GM18508 (cell line): ENCODE measurements around the gene CCDC63.
"Not testable (repeated sequence)": the region's sequence is repeated elsewhere in the genome, so short reads cannot be mapped to it uniquely, and the experiment has no call there.

Experiments used
- ATAC-seq: cut with Tn5 transposase; IDR thresholded peaks from one replicate; pipeline ENCODE4 v1.9.1; 2021; ENCODE audit warnings: moderate number of reproducible peaks; ENCODE audit not compliant: insufficient read depth, unreplicated experiment

The CCDC63 gene

DNA sequence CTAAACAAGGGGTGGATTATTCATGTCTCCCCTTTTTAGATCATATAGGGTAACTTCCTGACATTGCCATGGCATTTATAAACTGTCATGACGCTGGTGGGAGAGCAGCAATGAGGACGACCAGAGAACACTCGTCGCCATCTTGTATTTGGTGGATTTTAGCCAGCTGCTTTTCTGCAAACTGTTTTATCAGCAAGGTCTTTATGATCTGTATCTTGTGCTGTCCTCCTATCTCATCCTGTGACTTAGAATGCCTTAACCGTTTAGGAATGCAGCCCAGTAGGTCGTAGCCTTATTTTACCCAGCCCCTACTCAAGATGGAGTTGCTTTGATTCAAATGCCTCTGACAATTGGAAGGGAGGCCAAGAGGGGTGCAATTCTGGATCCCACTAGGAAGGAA, 5.8 kb upstream of the CCDC63 start:
- ATAC-seq = no peak

DNA sequence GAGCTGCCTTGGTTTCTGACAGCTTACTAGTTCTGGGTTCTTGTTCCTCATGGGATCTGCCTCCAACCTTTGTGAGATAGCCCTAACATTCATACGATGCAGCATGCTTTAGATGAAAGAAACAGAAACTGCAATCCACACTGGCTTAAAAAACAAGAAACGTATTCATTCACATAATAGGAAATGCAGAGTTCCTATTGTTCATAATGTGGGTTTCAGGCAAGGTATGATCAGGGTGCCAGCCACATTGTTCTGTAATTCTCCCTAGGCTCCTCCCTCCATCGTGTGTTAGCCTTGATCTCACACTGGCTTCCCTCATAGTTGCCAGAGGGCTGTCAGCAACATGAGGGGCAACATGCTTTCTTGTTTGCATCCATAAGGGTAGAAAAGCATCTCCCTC, 2.7 kb upstream of the CCDC63 start:
- ATAC-seq = no peak

DNA sequence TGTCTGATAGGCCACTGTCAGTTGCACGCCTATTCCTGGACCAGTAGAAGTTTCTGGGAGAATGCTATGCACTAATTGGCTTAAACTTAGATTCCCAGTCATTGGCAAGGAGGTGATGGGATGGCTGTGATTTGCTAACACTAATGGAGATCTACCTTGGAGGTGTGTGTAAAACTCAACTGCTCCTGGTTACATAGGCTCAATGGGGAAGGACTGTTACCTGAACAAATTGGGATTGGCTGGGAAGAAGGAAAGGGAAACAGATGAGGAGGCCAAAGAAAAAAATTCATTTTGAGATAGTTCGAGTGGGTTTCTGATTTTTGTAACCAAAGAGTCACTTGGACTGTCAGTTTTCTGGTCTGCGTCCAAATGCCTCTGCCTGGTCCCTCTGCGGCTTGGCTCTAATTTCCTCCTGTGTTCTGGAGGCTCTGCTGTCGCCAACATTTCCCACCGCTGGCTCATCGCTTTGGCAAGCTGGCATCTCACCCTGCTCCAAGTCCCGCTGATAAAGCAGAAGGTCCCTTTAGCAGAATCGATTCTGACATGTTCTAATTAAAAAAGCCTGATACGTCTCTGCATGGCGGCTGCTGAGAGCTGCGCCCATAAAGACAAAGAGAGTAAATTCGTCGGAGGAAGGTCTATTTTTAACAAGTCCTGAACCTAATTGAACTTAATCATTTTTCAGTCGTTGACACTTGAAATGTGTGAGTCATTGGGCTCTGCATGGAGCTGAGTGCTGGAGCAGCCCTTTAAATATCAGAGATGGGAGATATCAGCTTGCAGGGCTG, 2.0 kb upstream of the CCDC63 start:
- ATAC-seq = no peak

DNA sequence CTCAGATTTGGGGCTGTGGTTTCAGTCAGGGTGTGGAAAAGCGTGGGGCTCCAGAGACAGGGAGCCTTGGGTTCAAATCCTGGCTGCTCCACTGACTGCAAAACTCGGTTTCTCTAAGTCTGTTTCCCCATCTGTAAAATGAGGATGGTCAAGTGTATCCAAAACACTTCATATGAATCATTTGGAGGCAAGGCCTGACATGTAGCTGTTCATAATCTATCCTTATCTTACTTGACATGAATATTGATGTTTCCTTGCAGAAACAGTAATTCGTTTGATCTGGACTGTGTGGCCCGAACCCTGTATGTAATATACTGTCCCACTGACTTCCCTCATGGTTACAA, 1.5 kb upstream of the CCDC63 start:
- no peak for ATAC-seq

DNA sequence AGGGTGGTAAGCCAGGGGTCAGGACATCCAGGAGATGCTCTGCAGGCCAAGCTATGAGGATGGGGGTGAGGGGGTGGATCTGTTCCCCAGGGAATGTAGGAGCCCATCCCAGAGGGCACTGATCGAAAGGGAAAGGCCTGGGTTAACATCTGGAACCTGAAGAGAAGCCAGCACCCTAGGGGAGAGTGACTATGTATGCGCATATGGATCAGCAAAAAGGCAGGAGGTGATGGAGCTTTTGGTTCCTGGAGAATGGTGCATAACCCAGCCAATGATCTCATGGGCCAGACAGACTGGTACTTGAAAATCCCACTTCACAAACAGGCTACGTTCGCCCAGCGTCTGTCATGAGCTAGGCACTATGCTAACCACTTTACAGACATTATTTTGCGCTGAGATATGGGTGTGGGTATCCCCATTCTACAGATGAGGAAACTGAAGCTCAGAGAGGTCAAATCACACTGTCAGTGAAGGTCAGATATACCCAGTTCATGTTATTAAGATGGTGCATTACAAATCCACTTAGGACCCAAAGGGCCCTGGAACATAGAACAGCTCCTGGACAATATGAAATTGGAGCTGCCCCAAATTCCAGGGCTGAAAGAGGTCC, 1.6 kb downstream of the CCDC63 start:
- no peak for ATAC-seq

DNA sequence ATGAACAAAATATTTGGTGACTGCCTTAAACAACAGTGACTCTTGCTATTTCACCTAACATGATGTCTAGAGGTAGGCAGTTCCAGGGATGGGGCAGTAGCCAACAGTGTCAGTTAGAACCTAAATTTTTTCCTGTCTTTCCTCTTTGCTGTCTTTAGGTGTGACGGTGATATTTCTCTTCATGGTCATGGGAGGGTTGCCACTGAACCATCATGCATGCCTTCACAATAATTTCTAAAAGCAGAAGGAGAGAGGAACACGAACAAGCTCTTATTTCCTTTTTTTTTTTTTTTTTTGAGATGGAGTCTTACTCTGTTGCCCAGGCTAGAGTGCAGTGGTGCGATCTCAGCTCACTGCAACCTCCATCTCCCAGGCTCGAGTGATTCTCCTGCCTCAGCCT, 2.4 kb downstream of the CCDC63 start:
- ATAC-seq = no peak

DNA sequence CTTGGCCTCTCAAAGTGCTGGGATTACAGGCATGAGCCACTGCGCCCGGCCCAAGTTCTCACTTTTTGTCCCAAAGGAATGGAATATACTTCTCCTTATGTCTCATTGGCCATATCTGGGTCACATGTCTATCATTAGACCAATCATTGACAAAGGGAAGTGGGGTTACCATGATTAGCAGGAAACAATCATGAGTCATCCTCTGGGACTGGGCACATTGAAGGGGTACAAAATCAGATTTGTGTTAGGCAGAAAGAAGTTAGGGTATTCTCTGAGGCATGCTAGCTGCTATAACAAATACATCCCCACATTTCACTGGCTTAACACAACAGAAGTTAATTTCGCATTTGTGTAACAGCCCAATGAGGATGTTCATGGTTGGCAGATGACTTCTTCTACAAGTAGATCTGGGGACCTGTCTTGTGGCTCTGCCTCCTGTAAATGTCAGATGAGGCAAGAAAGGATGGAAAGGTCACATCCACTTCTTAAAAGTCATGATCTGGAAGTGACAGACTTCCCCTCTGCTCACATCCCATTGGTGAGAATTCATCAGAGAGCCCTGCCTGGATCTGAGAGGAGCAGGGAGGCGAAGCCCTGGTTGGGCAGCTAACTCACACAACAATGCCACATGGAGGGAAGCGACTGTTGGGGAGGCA, 3.1 kb downstream of the CCDC63 start:
- no peak for ATAC-seq

DNA sequence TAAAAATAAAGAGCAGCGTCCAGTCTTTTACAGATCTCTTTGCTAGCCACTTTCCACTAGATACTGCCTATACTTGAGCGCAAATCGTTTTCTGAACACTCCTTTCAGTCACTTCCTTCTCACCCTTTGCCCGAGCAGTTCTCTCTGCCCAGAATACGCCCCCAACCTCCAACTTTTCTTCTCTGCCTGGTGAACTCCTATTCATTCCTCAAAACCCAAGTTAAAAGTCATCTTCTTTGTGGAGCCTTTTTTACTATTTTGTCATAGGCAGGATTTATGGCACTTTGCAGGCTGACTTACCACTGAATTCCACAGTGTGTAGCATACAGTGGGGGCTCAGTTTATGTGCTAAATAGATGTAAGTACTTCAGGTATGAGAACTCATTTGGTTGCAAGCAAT, 4.0 kb downstream of the CCDC63 start:
- ATAC-seq = no peak

DNA sequence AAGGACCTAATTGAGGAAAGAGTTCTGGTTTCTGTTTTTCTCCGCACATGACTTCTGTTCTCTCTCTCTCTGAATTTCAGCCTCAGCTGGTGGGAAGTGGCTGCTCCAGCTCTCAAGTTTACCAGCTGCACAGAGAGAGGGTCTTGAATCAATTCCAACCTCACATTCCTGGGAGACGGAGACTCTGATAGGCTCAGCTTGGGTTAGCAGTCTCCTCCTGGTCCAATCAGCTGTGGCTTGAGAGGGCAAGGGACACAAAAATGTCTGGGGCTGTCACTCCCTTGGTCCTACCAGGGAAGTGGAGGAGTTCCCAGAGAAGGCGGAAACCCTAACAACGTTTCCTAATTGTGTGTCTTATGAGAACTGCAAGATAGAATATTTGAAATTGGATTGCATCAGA, 7.0 kb downstream of the CCDC63 start:
- ATAC-seq = no peak

DNA sequence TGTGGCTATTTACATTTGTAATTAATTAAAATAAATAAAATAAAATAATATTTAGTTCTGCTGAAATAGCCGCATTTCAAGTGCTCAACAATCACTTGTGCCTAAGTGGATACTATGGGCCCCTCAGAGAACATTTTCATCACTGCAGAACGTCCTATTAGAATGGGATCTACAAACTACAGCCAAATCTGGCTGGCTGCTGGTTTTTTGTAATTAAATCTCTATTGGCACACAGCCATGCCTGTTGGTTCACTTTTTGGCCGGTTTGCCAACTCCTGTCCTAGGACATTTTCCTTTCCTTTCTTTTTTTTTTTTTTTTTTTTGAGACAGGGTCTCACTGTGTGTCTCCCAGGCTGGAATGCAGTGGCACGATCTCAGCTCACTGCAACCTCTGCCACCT, 9.8 kb downstream of the CCDC63 start:
- ATAC-seq = no peak

DNA sequence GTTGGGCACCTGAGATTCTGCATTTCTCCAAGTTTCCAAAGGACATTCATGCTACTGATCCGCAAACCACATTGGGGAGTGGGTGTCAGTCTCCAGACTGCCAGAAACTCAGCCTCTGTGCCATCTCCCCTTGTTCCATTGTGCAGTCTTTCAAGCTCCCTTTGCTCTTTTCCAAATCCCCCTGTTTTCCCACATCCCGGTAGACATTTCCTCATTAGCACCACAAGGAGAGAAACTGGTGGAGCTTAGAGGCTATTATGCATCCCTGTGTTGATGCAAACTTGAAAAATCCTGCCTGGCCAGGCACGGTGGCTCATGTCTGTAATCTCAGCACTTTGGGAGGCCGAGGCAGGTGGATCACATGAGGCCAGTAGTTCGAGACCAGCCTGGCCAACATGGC, 10.7 kb downstream of the CCDC63 start:
- no peak for ATAC-seq

DNA sequence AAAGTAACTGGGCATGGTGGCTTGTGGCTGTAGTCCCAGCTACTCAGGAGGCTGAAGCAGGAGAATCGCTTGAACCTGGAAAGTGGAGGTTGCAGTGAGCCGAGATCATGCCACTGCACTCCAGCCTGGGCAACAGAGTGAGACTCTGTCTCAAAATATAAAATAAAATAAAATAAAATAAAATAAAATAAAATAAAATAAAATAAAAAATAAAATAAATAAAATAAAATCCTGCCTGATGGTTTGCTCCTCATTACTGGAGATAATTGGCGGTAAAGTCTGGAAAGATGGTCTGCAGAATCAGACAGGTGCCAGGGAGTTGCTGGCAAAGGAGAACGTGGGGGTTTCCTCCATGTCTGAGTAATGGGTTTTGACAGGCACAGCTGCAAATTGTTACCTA, 11.2 kb downstream of the CCDC63 start:
- not testable (repeated sequence) for ATAC-seq

DNA sequence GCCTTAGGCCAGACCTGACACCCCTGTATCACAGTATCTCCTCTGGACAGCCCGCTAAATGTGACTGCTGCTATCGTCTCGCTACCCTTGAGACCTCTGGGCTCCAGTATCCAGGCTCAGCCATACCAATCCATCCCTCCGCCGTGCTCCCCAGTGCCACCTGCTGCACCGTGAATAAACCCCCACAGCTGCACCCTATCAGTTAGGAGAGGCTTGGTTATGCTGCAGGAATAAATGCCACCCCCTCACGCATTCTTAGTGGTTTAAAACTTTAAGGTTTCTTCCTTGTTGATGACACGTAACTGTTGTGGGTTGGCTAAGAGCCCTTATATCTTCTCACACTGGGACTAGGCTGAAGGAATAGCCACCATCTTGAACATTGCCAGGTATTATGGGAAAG, 12.1 kb downstream of the CCDC63 start:
- ATAC-seq = no peak

DNA sequence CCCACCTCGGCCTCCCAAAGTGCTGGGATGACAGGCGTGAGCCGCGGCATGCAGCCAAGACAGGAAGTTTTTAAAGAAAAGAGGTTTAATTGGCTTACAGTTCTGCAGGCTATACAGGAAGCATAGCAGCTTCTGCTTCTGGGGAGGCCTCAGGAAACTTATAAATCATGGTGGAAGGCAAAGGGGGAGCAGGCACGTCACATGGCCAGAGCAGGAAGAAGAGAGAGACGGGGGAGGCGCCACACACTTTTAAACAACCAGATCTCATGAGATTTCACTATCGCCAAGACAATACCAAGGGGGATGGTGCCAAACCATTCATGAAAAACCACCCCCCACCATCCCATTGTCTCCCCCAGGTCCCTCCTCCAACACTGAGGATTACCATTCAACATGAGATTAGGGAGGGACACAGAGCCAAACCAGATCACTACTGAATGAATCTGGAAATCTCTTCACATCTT, 14.1 kb downstream of the CCDC63 start:
- ATAC-seq = no peak

DNA sequence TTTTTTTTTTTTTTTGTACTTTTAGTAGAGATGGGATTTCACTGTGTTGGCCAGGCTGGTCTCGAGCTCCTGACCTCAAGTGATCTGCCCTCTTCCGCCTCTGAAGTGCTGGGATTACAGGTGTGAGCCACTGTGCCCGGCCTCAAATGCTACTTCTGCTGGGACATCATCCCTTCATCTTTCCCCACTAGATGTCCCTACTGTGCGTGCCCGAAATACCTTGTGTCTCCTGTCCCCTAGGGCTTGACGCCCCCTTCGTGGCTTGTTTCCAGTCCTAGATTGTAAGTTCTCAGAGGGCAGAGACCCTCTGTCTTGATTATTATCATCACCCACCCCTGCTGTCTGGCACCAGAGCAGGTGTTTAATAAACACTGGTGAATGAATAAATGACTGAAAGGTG, 14.9 kb downstream of the CCDC63 start:
- no peak for ATAC-seq

DNA sequence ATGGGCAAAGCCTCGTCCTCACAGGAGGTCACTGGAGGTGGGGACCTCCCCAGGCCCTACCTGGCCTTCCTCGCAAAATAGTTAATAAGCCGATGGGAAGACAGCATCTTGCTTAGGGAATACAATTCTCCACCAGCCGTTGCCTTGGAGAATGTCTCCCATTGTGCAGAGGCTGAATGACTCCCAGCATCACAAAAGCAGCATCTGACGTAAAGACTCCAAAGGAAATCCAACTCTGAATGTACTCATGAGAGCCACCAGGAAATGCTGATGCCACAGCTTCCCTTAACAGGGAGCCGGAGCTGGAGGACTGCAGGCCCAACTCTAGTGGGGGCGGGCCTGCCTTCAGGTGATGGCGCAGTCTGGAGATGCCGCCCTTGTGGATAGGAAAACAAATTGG, 15.5 kb downstream of the CCDC63 start:
- ATAC-seq = no peak

DNA sequence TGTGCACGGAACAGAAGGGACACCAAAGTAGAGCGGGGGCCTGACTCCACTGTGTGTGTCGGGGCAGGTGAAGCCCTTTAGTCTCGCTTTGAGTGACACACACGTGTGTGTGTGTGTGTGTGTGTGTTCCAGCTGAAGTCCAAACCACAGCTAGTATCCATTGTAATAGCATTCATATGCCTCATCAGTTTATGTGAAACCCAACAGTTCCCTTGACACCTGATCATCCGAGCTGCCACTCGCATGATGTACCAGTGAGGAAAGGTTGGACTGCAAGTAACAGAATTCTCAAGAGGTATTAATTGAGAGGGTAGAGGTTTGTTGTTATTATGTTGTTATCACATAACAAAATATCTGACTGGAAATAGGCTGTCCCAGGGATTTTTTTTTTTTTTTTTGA, 16.4 kb downstream of the CCDC63 start:
- ATAC-seq = no peak

DNA sequence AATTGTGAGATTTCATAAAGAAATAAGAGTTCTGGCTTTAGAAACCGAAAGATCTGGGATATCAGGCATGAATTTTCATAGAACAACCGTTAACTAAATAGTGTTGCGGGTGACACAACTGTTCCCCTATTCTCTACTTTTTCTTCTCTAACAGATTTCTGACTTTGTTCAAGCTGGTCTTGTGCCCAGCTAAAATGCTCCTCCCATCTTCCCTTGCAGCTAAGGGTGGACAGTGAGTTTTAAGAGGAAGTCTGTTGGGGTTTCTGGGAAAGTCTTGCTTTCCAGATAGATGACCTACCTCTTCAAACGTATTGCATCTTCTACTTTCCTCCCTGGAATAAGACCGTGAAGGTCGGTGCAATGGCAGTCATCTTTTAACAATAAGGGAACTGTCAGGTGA, 18.7 kb downstream of the CCDC63 start:
- no peak for ATAC-seq

DNA sequence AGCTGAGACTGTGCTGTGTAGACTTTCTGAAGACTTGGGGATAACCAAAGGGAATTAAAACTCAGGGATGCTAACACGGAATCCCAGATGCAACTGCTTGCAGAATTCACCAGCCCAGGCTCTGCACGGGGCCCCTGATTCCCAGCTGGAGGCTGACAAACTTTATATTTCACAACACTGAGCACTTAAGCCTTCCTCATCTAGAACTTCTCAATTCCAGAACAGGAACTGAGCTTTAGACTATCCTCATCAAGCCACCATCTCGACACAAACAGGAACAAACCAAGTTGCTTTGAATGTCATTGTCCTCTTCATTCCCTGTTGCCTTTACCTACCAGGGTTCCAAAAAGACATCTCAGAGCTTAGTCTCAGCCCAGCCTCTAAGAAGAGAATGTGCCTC, 22.2 kb downstream of the CCDC63 start:
- ATAC-seq = no peak

DNA sequence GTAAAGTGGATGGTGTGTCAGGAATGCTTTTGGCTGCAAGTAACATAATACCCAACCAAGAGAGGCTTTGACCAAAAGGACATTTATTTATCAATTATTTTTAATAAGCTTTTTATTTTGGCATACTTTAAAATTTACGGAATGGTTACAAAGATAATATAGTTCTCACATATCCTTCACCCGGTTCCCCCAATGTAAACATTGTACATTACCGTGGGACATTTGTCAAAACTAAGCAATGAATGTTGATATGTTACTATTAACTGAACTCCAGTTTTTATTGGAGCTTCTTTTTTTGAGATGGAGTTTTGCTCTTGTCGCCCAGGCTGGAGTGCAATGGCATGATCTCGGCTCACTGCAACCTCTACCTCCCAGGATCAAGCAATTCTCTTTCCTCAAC, 23.0 kb downstream of the CCDC63 start:
- ATAC-seq = no peak

DNA sequence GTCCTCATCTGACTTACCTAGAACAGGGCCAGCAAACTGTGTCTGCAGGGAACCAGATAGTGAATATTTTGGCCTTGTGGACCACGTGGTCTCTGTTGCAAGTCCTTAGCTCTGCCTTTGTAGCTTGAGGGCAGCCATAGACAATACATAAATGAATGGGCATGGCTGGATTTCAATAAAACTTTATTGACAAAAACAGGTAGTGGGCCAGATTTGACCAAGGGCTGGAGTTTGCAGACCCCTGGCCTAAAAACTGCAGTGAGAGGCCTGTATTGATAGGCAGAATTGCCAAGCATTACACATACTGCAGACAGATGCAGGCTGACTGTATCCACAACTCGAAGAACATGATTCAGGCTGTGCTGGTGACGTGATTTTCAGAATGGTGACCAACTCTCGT, 25.3 kb downstream of the CCDC63 start:
- ATAC-seq = no peak

DNA sequence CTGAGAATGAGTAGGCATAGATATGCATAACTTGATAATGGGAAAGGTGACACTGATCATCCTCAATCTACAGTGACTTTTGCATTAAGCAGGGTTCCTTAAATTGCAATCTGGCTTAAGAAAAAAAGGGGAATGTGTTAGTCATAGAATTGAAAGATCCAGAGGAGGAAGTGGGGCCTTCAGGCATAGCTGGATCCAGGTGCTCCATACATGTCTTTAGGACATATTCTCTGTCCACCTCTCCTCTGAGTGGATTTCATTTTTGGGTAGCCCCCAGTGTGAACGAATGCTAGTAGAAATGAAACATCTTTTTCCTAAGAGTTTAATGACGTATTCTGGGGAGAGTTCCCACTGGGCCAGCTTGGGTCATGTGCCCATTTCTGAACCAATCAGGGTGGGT, 27.6 kb downstream of the CCDC63 start:
- ATAC-seq = no peak
